IMR-90 (cell line): ENCODE data around the gene ATP11B. TPM values are rescaled to one million over a fixed set of nuclear protein-coding genes. Genes with fewer than 3 reads are reported as not detected.

ENCODE experiments used
- ATAC-seq: fragments of 200-7000 bp; cut with Tn5 transposase; 2 replicates; pipeline ENCODE4 v1.9.1; 2020; ENCODE audit warnings: low read depth, mild to moderate bottlenecking, moderate library complexity
- BruUV-seq: library from RNA; stranded (reverse); fragments of 400-500 nt; replicated peaks from 2 replicates; lab custom pipeline; 2021; lab: Mats Ljungman, UMichigan
- CTCF ChIA-PET: fragments of 300-600 bp; formaldehyde crosslinking; extraction: SDS; loops from one replicate; lab custom pipeline; 2021; ENCODE audit warnings: antibody characterized with exemption; lab: Yijun Ruan, JAX
- POLR2A ChIA-PET: fragments of 300-600 bp; sonication (Branson Sonifier 250); formaldehyde crosslinking; loops from one replicate; lab custom pipeline; 2022; ENCODE audit warnings: antibody characterized with exemption; ENCODE audit not compliant: unreplicated experiment; lab: Charles Lee
- DNase-seq: peaks from one replicate; pipeline ENCODE4 v3.0.0; 2013
- H2AFZ ChIP-seq: replicated peaks from 2 replicates; pipeline ENCODE3; 2013; ENCODE audit warnings: low read length, mild to moderate bottlenecking; ENCODE audit not compliant: poor library complexity
- H2AK5ac ChIP-seq: 2 replicates; pipeline ENCODE4 v1.6.1; 2013; ENCODE audit warnings: low read depth, low read length, inconsistent platforms
- H2AK9ac ChIP-seq: replicated peaks from 2 replicates; pipeline ENCODE3; 2013; ENCODE audit warnings: mild to moderate bottlenecking, low read depth, low read length, moderate library complexity; ENCODE audit not compliant: poor library complexity
- H2BK120ac ChIP-seq: 2 replicates; pipeline ENCODE4 v1.6.1; 2013; ENCODE audit warnings: low read depth, low read length, inconsistent platforms
- H2BK15ac ChIP-seq: 3 replicates; pipeline ENCODE4 v1.6.1; 2013; ENCODE audit warnings: low read depth, low read length, inconsistent platforms
- H2BK20ac ChIP-seq: 2 replicates; pipeline ENCODE4 v1.6.1; 2013; ENCODE audit warnings: low read depth, mild to moderate bottlenecking, inconsistent platforms, low read length, moderate library complexity
- H2BK5ac ChIP-seq: 2 replicates; pipeline ENCODE4 v1.6.1; 2013; ENCODE audit warnings: mild to moderate bottlenecking, low read depth, low read length, inconsistent platforms; ENCODE audit not compliant: poor library complexity, severe bottlenecking
- H3K14ac ChIP-seq: replicated peaks from 2 replicates; pipeline ENCODE4 v1.6.1; 2013; ENCODE audit warnings: low read depth, low read length, inconsistent platforms
- H3K18ac ChIP-seq: 2 replicates; pipeline ENCODE4 v1.6.1; 2013; ENCODE audit warnings: low read depth, low read length, control low read depth
- H3K23ac ChIP-seq: 2 replicates; pipeline ENCODE4 v1.6.1; 2013; ENCODE audit warnings: low read depth, low read length, inconsistent platforms
- H3K27ac ChIP-seq: 2 replicates; pipeline ENCODE4 v1.5.1; 2013; ENCODE audit warnings: mild to moderate bottlenecking, control low read depth, low read length; ENCODE audit not compliant: insufficient read depth
- H3K27me3 ChIP-seq: 2 replicates; pipeline ENCODE4 v1.6.1; 2013; ENCODE audit warnings: low read length; ENCODE audit not compliant: control insufficient read depth, insufficient read depth
- H3K36me3 ChIP-seq: 2 replicates; pipeline ENCODE4 v1.6.1; 2013; ENCODE audit warnings: low read length, mixed read lengths; ENCODE audit not compliant: control insufficient read depth, insufficient read depth
- H3K4ac ChIP-seq: 2 replicates; pipeline ENCODE4 v1.6.1; 2013; ENCODE audit warnings: low read depth, low read length, inconsistent platforms
- H3K4me1 ChIP-seq: 2 replicates; pipeline ENCODE4 v1.6.1; 2013; ENCODE audit warnings: low read length, mixed read lengths; ENCODE audit not compliant: control insufficient read depth, insufficient read depth
- H3K4me2 ChIP-seq: 2 replicates; pipeline ENCODE4 v1.6.1; 2013; ENCODE audit warnings: low read depth, mild to moderate bottlenecking, control low read depth, low read length, moderate library complexity
- H3K4me3 ChIP-seq: 2 replicates; pipeline ENCODE4 v1.5.1; 2013; ENCODE audit warnings: low read depth, mild to moderate bottlenecking, control low read depth, low read length, moderate library complexity; ENCODE audit not compliant: insufficient read depth
- H3K56ac ChIP-seq: 2 replicates; pipeline ENCODE4 v1.6.1; 2013; ENCODE audit warnings: low read length, inconsistent platforms; ENCODE audit not compliant: insufficient read depth; ENCODE audit errors: extremely low read depth
- H3K79me1 ChIP-seq, 2 experiments: 2 replicates each; pipeline ENCODE4 v1.6.1; 2013; ENCODE audit warnings: low read length in 2 of 2, inconsistent platforms in 1 of 2, low read depth in 1 of 2
- H3K9ac ChIP-seq: 2 replicates; pipeline ENCODE4 v1.6.1; 2013; ENCODE audit warnings: low read depth, low read length, control low read depth
- H3K9me1 ChIP-seq: 2 replicates; pipeline ENCODE4 v1.6.1; 2013; ENCODE audit warnings: low read length, inconsistent platforms; ENCODE audit not compliant: insufficient read depth
- H3K9me3 ChIP-seq: 2 replicates; pipeline ENCODE4 v1.6.1; 2013; ENCODE audit warnings: low read length; ENCODE audit not compliant: control insufficient read depth, insufficient read depth
- H4K20me1 ChIP-seq: 2 replicates; pipeline ENCODE4 v1.6.1; 2013; ENCODE audit warnings: low read length, inconsistent platforms; ENCODE audit not compliant: insufficient read depth
- H4K5ac ChIP-seq: 2 replicates; pipeline ENCODE4 v1.6.1; 2013; ENCODE audit warnings: mild to moderate bottlenecking, low read depth, low read length, control low read depth
- H4K8ac ChIP-seq, 2 experiments: 2 replicates each; pipeline ENCODE4 v1.6.1; 2013; ENCODE audit warnings: low read depth in 2 of 2, low read length in 2 of 2, control low read depth in 1 of 2, inconsistent platforms in 1 of 2
- H4K91ac ChIP-seq: 2 replicates; pipeline ENCODE4 v1.6.1; 2013; ENCODE audit warnings: low read depth, low read length, inconsistent platforms; ENCODE audit not compliant: insufficient read depth
- BHLHE40 ChIP-seq: fragments of 150-350 bp; IDR thresholded peaks from 2 replicates; pipeline ENCODE4 v1.6.1; 2016; ENCODE audit warnings: mild to moderate bottlenecking, low read depth, low read length
- CEBPB ChIP-seq: IDR thresholded peaks from 2 replicates; pipeline ENCODE4 v1.6.1; 2012; ENCODE audit warnings: low read depth, low read length, improper control_type of control experiment
- CHD1 ChIP-seq: IDR thresholded peaks from 2 replicates; pipeline ENCODE4 v1.6.1; 2012; ENCODE audit warnings: low read depth, low read length, improper control_type of control experiment
- CTCF ChIP-seq: conservative IDR thresholded peaks from 2 replicates; pipeline ENCODE4 v1.5.1; 2012; ENCODE audit warnings: mild to moderate bottlenecking, low read depth, low read length, improper control_type of control experiment
- FOS ChIP-seq: fragments of 150-350 bp; IDR thresholded peaks from 2 replicates; pipeline ENCODE4 v1.6.1; 2016; ENCODE audit warnings: low read depth, low read length
- MAFK ChIP-seq: IDR thresholded peaks from 2 replicates; pipeline ENCODE4 v1.6.1; 2012; ENCODE audit warnings: low read depth, low read length, improper control_type of control experiment
- MAZ ChIP-seq: IDR thresholded peaks from 2 replicates; pipeline ENCODE4 v1.6.1; 2012; ENCODE audit warnings: low read depth, mild to moderate bottlenecking, low read length, improper control_type of control experiment, moderate library complexity, borderline replicate concordance
- MXI1 ChIP-seq: IDR thresholded peaks from 2 replicates; pipeline ENCODE4 v1.6.1; 2012; ENCODE audit warnings: low read depth, mild to moderate bottlenecking, low read length, moderate library complexity, borderline replicate concordance
- NFE2L2 ChIP-seq: fragments of 150-350 bp; IDR thresholded peaks from 2 replicates; pipeline ENCODE4 v1.6.1; 2016; ENCODE audit warnings: low read depth, mild to moderate bottlenecking, low read length
- POLR2A ChIP-seq: IDR thresholded peaks from 2 replicates; pipeline ENCODE4 v1.6.1; 2012; ENCODE audit warnings: mild to moderate bottlenecking, low read depth, low read length
- RAD21 ChIP-seq: IDR thresholded peaks from 2 replicates; pipeline ENCODE4 v1.6.1; 2012; ENCODE audit warnings: low read length, improper control_type of control experiment
- RCOR1 ChIP-seq: IDR thresholded peaks from 2 replicates; pipeline ENCODE4 v1.6.1; 2012; ENCODE audit warnings: mild to moderate bottlenecking, low read length, improper control_type of control experiment; ENCODE audit not compliant: insufficient replicate concordance
- RFX5 ChIP-seq: IDR thresholded peaks from 2 replicates; pipeline ENCODE4 v1.8.0; 2012; ENCODE audit warnings: low read depth, mild to moderate bottlenecking, low read length, moderate library complexity
- SMC3 ChIP-seq: fragments of 150-350 bp; IDR thresholded peaks from 2 replicates; pipeline ENCODE4 v1.6.1; 2016; ENCODE audit warnings: low read depth, mild to moderate bottlenecking, antibody characterized with exemption, low read length, moderate library complexity
- dilution Hi-C: fragments of 300-500 bp; cut with HindIII; formaldehyde crosslinking; loops from one replicate; pipeline ENCODE4 v1.14.3; 2018; ENCODE audit warnings: low sequenced_read_pairs; ENCODE audit not compliant: unreplicated experiment
- in situ Hi-C: fragments of 300-500 bp; cut with MboI; formaldehyde crosslinking; loops from 3 replicates; pipeline ENCODE4 v1.14.3; 2019; ENCODE audit warnings: low sequenced_read_pairs, inconsistent platforms, mixed read lengths
- intact Hi-C: fragments of 100-400 bp; cut with micrococcal nuclease; formaldehyde crosslinking; loops from 2 replicates; pipeline ENCODE4 v1.10.0; 2022
- polyA plus RNA-seq, 3 experiments: library from polyadenylated mRNA; depleted of rRNA; stranded (reverse); fragments of >200 nt; gene quantifications; 2 replicates each; pipeline ENCODE4 v1.2.3, GENCODE V29; 2012; ENCODE audit warnings: low replicate concordance in 1 of 3
- total RNA-seq: library from RNA; depleted of rRNA; stranded (reverse); fragments of >200 nt; gene quantifications from 2 replicates; pipeline ENCODE4 v1.2.3, GENCODE V29; 2012
- TF ChIP-seq, protein P1 (sequence below): fragments of 150-350 bp; IDR thresholded peaks from 2 replicates; pipeline ENCODE4 v1.6.1; 2017; ENCODE audit warnings: mild to moderate bottlenecking, antibody characterized with exemption, low read length, low read depth
- TF ChIP-seq, protein P2 (sequence below): fragments of 150-350 bp; IDR thresholded peaks from 2 replicates; pipeline ENCODE4 v1.6.1; 2016; ENCODE audit warnings: low read depth, mild to moderate bottlenecking, low read length, moderate library complexity, borderline replicate concordance

The ATP11B gene
- total and polyA plus RNA-seq, 2 of the 4 experiments (the other 2 are of a cell fraction): 10.0 to 39.6 TPM

DNA sequence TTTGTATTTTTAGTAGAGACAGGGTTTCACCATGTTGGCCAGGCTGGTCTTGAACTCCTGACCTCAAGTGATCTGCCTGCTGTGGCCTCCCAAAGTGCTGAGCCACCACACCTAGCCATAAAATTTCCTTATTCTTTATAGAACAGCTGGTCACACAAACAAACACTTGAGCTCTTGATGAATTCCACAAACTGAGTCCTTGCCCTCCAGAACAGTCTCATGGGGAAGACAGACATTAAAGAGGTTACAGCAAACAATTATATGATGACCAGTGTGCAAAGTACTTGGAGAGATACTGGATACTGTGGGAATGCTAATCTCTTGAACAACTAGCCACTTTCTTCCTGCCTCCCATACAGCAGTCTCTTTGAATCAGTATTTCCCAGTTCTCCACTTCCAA, 7.5 kb upstream of the ATP11B start:
- H4K91ac ChIP-seq: no peak overlapping the region

More for the DNA sequence above, 7.5 kb upstream of the ATP11B start:
- no peaks in the 10 kb centered on the region for H3K9me3 ChIP-seq
- no peak for ATAC-seq
- intact Hi-C loops: no loop called here
- no peak for DNase-seq
- H2BK120ac ChIP-seq: no peak overlapping the region
- in situ Hi-C loops: no loop called here
- no peak overlapping the region for H2AK5ac ChIP-seq
- no peaks in the 10 kb centered on the region for H3K4me1 ChIP-seq
- no peak overlapping the region for H4K5ac ChIP-seq
- H3K27ac ChIP-seq: no peak overlapping the region
- H3K18ac ChIP-seq: no peak overlapping the region
- H4K20me1 ChIP-seq: no peaks in the 10 kb centered on the region
- no peak overlapping the region for H3K56ac ChIP-seq
- H3K79me1 ChIP-seq: no peaks in the 10 kb centered on the region
- H2BK20ac ChIP-seq: no peak overlapping the region
- no peak overlapping the region for H3K4ac ChIP-seq
- no peak overlapping the region for H2BK5ac ChIP-seq
- no peak overlapping the region for H2AK9ac ChIP-seq
- no peak overlapping the region for H3K23ac ChIP-seq
- BruUV-seq: no TSS peak
- no peaks in the 10 kb centered on the region for H3K36me3 ChIP-seq
- no peak overlapping the region for H3K14ac ChIP-seq
- no peak overlapping the region for H3K4me3 ChIP-seq
- dilution Hi-C loops: no loop called here
- H3K4me2 ChIP-seq: no peak overlapping the region
- H2AFZ ChIP-seq: no peak overlapping the region
- no peak for TF ChIP-seq RAD21
- TF ChIP-seq RCOR1: no peak
- TF ChIP-seq MXI1: no peak
- TF ChIP-seq CTCF: no peak
- TF ChIP-seq, protein P1, sequence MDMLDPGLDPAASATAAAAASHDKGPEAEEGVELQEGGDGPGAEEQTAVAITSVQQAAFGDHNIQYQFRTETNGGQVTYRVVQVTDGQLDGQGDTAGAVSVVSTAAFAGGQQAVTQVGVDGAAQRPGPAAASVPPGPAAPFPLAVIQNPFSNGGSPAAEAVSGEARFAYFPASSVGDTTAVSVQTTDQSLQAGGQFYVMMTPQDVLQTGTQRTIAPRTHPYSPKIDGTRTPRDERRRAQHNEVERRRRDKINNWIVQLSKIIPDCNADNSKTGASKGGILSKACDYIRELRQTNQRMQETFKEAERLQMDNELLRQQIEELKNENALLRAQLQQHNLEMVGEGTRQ: no peak
- TF ChIP-seq CEBPB: no peak
- TF ChIP-seq MAZ: no peak
- TF ChIP-seq BHLHE40: no peak
- no peak for TF ChIP-seq RFX5
- TF ChIP-seq, protein P2, sequence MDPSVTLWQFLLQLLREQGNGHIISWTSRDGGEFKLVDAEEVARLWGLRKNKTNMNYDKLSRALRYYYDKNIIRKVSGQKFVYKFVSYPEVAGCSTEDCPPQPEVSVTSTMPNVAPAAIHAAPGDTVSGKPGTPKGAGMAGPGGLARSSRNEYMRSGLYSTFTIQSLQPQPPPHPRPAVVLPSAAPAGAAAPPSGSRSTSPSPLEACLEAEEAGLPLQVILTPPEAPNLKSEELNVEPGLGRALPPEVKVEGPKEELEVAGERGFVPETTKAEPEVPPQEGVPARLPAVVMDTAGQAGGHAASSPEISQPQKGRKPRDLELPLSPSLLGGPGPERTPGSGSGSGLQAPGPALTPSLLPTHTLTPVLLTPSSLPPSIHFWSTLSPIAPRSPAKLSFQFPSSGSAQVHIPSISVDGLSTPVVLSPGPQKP: no peak
- no peak for TF ChIP-seq FOS
- TF ChIP-seq NFE2L2: no peak
- no peak for TF ChIP-seq POLR2A
- TF ChIP-seq SMC3: no peak
- TF ChIP-seq MAFK: no peak
- TF ChIP-seq CHD1: no peak
- H4K8ac ChIP-seq: no peak overlapping the region
- ChIA-PET POLR2A (no interaction called here), CTCF (no interaction called here)
- peaks cover 6% of the 10 kb centered on the region for H3K27me3 ChIP-seq
- H3K9me1 ChIP-seq: no peaks in the 10 kb centered on the region
- no peak overlapping the region for H2BK15ac ChIP-seq
- no peak overlapping the region for H3K9ac ChIP-seq
